Hematopoietic multipotent progenitor cell treated with erythropoietin and hydrocortisone succinate and interleukin-3 and kit ligand, for 15 days (in vitro differentiated cells): ENCODE measurements around the gene ICAM5.
"Not testable (repeated sequence)": the region's sequence is repeated elsewhere in the genome, so short reads cannot be mapped to it uniquely, and the experiment has no call there.

Experiments used
- DNase-seq: peaks from one replicate; pipeline ENCODE4 v3.0.0-alpha.2; 2015; ENCODE audit warnings: low spot score

The ICAM5 gene, protein sequence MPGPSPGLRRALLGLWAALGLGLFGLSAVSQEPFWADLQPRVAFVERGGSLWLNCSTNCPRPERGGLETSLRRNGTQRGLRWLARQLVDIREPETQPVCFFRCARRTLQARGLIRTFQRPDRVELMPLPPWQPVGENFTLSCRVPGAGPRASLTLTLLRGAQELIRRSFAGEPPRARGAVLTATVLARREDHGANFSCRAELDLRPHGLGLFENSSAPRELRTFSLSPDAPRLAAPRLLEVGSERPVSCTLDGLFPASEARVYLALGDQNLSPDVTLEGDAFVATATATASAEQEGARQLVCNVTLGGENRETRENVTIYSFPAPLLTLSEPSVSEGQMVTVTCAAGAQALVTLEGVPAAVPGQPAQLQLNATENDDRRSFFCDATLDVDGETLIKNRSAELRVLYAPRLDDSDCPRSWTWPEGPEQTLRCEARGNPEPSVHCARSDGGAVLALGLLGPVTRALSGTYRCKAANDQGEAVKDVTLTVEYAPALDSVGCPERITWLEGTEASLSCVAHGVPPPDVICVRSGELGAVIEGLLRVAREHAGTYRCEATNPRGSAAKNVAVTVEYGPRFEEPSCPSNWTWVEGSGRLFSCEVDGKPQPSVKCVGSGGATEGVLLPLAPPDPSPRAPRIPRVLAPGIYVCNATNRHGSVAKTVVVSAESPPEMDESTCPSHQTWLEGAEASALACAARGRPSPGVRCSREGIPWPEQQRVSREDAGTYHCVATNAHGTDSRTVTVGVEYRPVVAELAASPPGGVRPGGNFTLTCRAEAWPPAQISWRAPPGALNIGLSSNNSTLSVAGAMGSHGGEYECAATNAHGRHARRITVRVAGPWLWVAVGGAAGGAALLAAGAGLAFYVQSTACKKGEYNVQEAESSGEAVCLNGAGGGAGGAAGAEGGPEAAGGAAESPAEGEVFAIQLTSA

GRCh38 chr19:10289836-10290356 is at the start of gene ICAM5:
Gene ICAM5, plus strand, starts transcription at chr19:10289952. Its CDS starts 92 bp downstream, at chr19:10290044.
- peak; percentile 50 for DNase-seq

DNA sequence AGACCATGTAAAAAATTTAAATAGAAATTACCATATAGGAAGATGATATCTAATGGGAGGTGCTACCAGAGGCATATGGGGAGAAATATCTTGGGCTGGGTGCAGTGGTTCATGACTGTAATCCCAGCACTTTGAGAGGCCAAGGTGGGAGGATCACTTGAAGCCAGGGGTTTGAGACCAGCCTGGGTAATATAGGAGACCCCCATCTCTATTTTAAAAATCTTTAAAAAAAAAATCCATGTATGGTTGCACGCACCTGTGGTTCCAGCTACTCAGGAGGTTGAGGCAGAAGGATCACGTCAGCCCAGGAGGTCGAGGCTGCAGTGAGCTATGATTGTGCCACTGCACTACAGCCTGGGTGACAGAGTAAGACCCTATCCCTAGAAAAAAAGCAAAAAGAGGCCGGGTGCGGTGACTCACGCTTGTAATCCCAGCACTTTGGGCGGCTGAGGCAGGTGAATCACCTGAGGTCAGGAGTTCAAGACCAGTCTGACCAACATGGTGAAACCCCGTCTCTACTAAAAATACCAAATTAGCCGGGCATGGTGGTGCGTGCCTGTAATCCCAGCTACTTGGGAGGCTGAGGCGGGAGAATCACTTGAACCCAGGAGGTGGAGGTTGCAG is 47.8 kb upstream of the ICAM5 start:
- not testable (repeated sequence) for DNase-seq

DNA sequence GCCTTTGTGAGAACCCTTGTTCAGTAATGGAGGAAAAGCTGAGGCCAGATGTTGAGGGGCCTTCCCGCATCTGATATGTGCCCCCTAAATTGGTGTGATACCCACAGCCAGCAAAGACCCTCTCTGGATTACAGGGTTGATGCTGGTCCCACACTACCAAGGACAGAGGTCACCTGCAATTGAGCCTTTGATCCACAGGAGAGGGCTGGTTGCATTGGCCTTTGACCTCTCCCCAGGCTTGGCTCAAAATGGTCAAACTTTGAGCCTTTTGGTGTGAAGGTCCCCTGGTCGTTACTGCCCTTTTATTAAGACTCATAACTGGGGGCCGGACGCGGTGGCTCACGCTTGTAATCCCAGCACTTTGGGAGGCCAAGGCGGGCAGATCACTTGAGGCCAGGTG is 46.1 kb upstream of the ICAM5 start:
- no peak for DNase-seq

DNA sequence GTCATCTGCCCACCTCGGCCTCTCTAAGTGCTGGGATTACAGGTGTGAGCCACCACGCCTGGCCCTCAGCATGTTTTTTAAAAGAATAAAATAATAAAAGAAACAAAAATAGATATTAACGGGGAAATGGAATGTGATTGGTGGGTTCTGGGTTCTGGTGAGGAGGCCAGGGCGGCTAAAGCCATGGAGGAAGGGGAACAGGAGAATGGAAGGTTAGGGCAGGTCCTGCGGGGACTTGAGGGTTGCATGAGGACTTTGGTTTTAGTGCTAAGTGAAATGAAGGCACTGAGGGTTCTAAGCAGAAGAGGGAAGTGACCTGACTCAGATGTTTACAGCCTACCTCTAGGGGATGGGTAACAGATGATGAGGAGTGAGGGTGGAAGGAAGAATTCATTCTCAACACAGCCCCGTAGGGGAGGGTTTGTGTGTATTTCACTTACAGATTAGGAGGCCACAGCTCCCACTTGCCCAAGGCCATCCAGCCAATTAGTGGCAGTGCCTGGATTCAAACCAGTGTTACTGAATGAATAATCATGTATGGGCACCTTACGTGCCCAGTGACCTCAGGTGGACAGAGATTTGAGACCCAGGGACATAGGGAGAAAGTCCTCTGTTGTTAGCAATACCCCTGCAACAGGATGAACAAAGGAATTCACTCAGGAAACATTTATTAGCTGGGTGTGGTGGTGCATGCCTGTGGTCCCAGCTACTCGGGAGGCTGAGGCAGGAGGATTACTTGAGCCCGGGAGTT is 44.4 kb upstream of the ICAM5 start:
- DNase-seq = no peak

DNA sequence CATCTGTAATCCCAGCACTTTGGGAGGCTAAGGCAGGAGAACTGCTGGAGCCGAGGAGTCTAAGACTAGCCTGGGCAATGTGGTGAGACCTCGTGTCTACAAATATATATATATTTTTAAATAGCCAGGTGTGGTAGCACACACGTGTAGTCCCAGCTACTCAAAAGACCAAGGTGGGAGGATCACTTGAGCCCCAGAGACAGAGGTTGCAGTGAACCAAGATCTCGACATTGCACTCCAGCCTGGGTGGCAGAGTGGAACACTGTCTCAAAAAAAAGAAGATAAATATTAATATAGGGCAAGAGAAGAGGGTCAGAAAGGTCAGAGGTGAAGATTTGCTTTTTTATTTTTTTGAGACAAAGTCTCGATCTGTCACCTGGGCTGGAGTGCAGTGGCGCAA is 43.2 kb upstream of the ICAM5 start:
- no peak for DNase-seq

GRCh38 chr19:10251792-10252694 is 37.7 kb upstream of the ICAM5 start, which contains the start of gene MRPL4:
Gene MRPL4, plus strand, starts transcription at chr19:10252214. Its CDS starts 40 bp downstream, at chr19:10252254.
- peak; percentile 99 for DNase-seq

DNA sequence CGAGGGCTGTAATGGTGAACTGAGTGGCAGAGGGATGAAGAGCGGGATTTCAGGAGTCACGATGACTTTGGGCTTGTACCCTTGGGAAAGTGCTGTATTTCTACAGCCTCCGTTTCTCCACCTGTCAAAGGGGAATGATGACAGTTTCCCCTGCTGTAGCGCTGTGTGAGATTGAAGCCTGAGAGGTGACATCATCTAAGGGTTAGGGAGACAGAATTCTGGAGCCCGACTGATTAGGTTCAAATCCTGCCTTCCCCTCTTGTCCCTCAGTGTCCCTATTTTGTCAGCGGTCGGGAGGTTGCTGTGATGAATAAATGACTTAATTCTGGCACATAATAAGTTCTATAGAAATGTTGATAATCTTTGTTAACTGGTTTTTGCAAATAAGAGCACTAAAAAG is 37.0 kb upstream of the ICAM5 start:
- DNase-seq = no peak

GRCh38 chr19:10254244-10254643 is 35.5 kb upstream of the ICAM5 start:
- DNase-seq = no peak

- DNase-seq = no peak
Measured at GRCh38 chr19:10255358-10255757, 34.4 kb upstream of the ICAM5 start.

GRCh38 chr19:10256551-10256950 is 33.2 kb upstream of the ICAM5 start:
- DNase-seq = no peak

GRCh38 chr19:10256970-10257615 is 32.7 kb upstream of the ICAM5 start:
- no peak for DNase-seq

- no peak for DNase-seq
Measured at GRCh38 chr19:10258080-10258710, 31.6 kb upstream of the ICAM5 start.

DNA sequence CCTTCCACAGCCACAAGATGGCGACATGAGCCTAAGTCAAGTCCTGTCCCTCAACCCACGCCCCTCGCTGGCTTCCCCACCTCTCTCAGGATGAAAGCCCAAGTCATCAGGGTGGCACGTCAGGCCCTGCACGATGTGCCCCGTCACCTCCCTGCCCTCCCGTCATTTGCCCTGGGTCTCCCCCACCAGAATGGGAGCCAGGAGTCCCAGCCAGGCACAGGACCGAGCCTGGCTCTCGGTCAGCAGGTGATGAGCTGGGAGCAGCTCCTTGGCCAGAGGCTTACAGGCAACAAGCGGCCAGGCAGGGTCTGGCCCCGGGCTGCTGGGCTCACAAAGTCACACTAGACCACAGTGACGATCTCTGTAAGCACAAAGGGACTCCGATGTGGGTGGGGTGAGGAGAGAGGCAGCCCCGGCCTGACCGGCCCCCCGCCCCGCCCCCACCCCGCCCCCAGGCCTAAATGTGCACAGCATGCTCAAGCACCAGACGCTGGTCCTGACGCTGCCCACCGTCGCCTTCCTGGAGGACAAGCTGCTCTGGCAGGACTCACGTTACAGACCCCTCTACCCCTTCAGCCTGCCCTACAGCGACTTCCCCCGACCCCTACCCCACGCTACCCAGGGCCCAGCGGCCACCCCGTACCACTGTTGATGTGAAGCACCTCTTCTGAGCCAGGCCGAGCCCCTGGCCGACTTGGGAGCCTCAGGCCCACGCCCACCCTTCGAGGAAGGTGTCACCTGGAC is 30.4 kb upstream of the ICAM5 start:
- peak; percentile 88 for DNase-seq

GRCh38 chr19:10260141-10260584 is 29.6 kb upstream of the ICAM5 start:
- no peak for DNase-seq

GRCh38 chr19:10262771-10263170 is 27.0 kb upstream of the ICAM5 start:
- DNase-seq = no peak

DNA sequence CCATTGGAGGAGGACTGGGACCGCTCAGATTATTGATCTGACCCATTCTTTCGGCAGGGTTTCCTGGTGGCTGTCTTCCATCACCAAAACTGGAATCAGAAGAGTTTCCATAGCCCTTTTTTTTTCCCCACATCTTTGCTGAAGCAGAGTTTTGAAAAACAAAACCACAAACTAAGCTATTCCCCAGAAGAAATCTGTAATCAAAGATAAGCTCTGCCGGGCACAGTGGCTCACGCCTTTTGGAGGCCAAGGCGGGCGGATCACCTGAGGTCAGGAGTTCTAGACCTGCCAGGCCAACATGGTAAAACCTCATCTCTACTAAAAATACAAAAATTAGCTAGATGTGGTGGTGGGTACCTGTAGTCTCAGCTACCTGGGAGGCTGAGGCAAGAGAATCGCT is 23.0 kb upstream of the ICAM5 start:
- no peak for DNase-seq

DNA sequence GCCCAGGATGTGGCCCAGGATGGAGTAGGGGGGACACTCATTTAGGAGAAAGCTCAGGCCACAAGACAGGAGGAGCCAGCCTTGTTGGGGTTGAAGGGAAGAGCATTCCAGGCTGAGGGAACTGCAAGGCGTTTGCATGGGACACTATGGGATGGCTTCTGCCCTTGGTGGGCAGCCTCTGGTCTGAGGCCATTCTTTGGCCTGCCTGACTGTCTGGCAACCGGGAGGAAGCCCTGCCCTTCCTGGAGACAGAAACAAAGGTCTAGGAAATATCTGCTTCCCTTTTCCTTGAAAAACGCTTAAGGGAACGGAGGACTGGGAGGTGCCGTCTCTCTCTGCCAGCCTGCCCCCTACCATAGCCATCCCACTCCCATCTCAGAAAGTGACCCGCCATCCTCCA is 21.7 kb upstream of the ICAM5 start:
- DNase-seq = no peak

DNA sequence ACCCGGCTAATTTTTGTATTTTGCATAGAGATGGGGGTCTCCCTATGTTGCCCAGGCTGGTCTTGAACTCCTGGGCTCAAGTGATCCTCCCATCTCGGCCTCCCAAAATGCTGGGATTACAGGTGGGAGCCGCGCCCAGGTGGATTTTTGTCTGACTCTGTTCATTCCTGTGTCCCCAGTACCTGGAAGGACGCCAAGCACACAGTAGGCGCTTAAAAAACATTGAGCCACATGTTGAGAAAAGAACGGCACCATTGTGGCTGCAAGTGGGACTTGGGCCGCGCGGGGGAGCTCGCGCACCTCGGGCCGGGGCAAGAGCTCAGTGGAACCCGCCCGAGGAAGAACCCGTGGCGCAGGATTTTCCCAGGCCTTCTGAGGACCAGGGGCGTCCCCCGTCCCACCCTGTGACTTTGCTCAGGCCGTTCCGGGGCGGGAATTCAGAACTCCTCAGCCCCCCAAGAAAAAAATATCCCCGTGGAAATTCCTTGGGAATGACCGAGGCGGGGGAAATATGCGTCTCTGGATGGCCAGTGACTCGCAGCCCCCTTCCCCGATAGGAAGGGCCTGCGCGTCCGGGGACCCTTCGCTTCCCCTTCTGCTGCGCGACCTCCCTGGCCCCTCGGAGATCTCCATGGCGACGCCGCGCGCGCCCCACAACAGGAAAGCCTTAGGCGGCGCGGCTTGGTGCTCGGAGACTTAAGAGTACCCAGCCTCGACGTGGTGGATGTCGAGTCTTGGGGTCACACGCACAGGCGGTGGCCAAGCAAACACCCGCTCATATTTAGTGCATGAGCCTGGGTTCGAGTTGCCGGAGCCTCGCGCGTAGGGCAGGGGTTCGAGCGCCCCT is 20.2 kb upstream of the ICAM5 start:
- DNase-seq = peak; percentile 84
